Cardiac fibroblast (primary cell): ENCODE results near the gene ABCA7.
A peak's percentile ranks its signal among the peaks of the same experiment; 100 is the strongest.

Source experiments
- DNase-seq, 2 donors: peaks; one replicate each; pipeline versions ENCODE4 v3.0.0 to v3.0.0-alpha.2; 2010; ENCODE audit warnings: low read depth in 2 of 2
- H3K4me3 ChIP-seq, 2 donors: replicated peaks in 1 of 2; 1 replicate in 1 of 2; 2 replicates in 1 of 2; pipeline ENCODE4 v1.5.1; 2011; ENCODE audit warnings: low read depth in 2 of 2, low read length in 2 of 2, mild to moderate bottlenecking in 2 of 2, moderate library complexity in 1 of 2
- TF ChIP-seq, protein P1 (sequence below): IDR thresholded peaks from one replicate; pipeline ENCODE4 v1.5.1; 2011; ENCODE audit warnings: low read depth, mild to moderate bottlenecking, low read length, inconsistent platforms

The ABCA7 gene

DNA sequence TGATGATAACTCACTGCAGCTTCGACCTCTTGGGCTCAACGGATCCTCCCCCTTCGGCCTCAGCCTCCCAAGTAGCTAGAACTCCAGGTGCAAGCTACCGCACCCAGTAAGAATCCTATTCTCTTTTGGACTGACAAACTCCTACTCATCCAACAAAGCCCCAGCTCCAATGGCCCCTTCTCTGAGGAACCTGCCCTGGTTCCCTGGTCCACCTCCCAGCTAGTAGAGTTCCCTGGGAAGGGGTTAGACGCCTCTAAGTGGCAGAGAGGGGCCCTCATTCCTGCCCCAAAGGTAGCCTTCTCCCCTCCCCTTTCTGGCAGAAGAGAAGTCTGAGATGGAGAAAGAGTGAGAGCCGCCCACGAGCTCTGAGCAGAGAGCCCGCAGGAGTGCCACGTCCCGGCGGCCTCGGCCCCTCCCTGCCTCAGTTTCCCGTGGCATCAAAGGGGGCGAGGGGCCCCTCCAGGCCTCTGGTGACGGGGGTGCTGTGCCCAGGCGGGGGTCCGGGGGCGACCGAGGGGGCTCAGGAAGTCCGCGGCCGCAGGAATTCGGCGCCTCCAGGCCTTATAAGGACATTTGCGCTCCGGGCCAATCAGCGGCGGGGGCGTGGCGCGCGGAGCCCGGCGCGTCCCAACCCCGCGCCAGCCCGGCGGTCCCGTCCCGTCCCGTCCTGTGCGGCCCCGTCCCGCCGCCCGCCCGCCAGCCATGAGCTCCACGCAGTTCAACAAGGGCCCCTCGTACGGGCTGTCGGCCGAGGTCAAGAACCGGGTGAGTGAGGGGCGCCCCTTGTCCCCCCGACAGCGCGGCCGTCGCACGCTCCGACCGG is 13.7 kb upstream of the ABCA7 start, which contains the start of gene CNN2:
TSS of gene CNN2 (plus strand) at position 649 of the 823 bp plus-strand sequence. CDS start at position 703, 54 bp downstream.
- peak; percentile 79 to 84 for DNase-seq
- peak within 1 kb of the TSS; percentile 99 for H3K4me3 ChIP-seq
- TF ChIP-seq, protein P1, sequence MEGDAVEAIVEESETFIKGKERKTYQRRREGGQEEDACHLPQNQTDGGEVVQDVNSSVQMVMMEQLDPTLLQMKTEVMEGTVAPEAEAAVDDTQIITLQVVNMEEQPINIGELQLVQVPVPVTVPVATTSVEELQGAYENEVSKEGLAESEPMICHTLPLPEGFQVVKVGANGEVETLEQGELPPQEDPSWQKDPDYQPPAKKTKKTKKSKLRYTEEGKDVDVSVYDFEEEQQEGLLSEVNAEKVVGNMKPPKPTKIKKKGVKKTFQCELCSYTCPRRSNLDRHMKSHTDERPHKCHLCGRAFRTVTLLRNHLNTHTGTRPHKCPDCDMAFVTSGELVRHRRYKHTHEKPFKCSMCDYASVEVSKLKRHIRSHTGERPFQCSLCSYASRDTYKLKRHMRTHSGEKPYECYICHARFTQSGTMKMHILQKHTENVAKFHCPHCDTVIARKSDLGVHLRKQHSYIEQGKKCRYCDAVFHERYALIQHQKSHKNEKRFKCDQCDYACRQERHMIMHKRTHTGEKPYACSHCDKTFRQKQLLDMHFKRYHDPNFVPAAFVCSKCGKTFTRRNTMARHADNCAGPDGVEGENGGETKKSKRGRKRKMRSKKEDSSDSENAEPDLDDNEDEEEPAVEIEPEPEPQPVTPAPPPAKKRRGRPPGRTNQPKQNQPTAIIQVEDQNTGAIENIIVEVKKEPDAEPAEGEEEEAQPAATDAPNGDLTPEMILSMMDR = no peak

DNA sequence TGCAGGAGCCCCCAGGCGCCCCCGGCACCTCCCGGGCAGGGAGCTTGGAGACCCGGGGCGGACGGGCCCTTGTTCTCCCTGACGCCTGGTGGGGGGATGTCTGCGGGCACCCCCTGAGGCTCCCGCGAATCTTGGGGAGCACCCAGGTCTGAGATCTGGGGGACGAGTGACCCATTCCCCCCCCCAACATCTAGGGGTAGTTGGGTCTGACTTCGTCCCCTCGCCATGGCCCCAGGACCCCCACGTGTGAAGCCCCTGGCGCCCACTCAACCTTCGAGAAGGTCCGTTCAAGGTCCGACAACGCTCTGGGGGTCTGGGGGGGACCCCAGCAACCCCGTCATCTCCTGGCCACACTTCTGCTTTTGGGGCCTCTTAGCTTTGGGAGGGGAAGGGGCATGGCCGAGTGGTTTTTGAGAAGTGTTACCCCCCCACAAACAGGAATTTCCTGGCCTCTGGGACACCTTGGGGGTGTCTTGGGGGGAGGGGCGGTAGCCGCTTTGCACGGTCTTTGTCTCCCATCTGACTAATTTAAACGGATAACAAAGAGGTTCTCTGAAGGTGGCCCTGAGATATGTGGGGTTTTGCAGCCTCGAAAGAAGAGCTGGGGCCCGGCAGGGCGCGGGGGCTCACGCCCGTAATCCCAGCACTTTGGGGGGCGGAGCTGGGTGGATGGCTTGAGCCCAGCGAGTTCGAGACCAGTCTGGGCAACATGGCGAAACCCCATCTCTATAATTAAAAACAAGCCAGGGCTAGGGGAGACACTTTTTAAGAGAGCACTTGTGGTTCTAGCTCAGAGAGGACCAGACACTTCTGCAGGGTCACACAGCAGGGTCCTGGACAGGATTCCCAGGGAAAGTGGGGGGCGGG is 12.9 kb upstream of the ABCA7 start:
- peak overlapping the region; percentile 99 for H3K4me3 ChIP-seq
- TF ChIP-seq, protein P1 = no peak
- DNase-seq = peak; percentile 42 to 51

DNA sequence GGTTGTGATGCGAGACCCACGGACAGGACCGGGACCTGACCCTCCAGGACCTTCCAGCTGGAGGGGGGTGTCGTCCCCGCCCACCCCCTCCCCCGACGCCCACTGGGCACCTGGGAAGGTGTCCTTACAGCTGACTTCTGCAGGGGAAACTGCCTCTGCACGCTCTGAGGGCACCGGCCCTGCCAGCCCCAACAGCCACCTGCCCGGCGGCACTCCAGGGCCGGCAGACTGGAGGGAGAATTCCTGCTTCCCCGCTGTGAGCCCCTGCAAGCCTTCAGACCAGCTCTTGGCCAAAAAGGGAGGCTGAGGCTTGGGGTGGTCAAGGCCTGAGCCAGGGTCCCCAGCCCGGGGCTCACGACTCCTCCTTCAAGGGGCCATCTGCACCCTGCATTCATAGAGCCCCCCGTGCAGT is 12.3 kb upstream of the ABCA7 start:
- TF ChIP-seq, protein P1 = no peak
- DNase-seq = no peak
- peak overlapping the region; percentile 99 for H3K4me3 ChIP-seq

DNA sequence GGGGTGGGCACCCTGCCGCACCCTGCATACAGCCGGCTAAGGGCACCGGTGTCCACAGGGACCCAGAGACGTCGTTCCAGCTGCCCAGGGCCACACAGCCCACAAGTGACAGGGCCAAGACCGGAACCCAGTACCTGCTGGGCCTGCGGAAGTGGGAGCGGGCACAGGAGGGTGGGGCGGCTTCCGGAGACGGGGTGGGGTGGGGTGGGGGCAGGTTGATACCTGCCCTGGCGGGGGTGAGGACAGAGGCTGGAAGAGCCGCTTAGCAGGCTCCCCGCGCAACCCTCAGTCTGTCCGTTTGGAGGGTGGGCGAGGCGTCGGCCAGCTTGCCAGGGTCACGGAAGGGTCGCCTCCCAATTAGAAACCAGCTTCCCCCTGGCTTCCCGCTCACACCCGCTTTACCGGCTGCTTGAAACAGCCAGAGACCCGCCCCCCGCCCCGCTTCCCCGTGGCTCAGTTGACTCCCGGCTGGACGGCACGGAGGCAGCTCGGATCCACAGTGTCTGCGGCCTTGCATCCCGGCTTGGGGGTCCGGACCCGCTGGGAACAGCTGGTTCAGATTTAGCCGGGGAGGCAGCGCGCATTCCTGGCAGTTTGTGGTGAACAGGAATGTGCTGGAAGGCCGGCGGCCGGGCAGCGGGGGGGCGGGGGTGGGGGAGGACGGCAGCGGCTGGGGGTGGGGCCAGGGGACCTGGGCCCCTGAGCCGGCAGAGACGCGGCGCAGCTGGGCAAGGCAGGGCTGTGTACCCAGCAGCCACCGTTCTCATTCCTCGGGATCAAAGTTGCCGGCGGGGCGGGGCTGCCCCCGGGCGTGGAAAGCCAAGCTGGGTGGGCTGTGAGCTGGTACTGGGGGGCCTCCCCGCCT is 11.6 kb upstream of the ABCA7 start:
- peak overlapping the region; percentile 99 for H3K4me3 ChIP-seq
- TF ChIP-seq, protein P1 = no peak
- peak; percentile 89 to 97 for DNase-seq

DNA sequence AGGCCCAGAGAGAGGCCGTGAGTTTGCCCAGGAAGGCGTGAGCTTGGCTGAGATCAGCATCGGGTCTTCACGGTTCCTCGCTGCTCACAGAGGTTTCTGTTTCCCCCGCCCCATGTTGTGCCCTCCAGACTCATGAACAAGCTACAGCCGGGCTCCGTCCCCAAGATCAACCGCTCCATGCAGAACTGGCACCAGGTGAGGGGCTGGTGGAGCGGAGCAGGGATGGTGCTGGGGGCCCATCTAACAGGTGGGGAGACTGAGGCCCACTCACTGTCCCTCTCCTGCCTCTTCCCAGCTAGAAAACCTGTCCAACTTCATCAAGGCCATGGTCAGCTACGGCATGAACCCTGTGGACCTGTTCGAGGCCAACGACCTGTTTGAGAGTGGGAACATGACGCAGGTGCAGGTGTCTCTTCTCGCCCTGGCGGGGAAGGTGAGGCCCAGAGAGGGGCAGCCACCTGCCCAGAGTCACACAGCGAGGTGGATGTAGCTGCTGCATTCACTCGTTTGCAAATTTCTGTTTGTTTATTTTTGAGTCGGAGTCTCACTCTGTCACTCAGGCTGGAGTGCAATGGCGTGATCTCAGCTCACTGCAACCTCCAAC is 7.5 kb upstream of the ABCA7 start:
- no peak for DNase-seq

More for the DNA sequence above, 7.5 kb upstream of the ABCA7 start:
- TF ChIP-seq, protein P1 = no peak
- no peak overlapping the region for H3K4me3 ChIP-seq
